ENCODE results near the gene YIF1B.
"Not testable (repeated sequence)": the region's sequence is repeated elsewhere in the genome, so short reads cannot be mapped to it uniquely, and the experiment has no call there.

YIF1B gene

DNA sequence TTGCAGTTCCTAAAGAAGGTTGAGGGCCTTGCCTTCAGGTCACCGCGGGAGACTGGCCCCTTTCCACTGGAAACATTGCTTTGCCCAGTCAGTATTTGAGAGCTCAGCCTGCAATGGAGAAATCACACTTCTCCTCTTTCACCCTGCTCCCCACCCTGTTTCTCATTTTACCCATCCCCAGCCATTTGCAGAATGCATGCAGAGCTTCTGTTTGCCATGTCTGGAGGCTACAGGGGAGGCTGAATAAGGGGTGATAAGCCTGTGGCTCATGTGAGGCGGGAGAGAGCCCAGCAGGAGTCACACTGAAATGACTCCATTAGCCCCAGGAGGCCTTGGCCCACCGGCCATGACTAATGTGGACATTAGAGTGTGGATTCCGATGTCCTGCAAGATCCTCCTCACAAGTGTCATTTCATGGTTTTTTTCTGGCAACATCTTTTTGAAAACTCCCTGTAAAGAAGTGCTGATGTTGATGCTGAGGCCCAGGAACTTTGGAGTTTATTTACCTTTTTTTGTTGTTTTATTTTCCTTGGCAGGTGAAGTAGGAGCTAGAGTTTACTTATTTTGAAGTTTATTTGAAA lies 45.1 kb downstream of the YIF1B start:
- DNase-seq: no peak

DNA sequence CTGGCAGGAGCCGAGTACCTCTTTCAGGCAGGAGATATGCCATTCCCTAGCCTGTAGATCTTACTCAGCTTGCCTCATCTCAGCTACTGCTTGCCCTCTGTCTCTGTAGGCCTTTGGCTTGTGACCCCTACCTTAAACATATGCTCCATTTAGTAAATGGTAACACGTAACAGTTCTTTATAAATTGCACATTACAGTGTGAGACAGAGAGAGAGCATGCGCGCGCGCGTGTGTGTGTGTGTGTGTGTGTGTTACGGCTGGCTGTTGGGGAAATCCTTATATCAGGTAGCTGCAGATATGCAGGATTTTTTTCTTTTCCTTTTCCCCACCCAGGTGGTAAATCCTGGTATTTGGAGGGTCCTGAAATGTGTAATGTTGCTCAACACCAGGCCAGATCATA lies 47.2 kb downstream of the YIF1B start:
- DNase-seq: no peak

DNA sequence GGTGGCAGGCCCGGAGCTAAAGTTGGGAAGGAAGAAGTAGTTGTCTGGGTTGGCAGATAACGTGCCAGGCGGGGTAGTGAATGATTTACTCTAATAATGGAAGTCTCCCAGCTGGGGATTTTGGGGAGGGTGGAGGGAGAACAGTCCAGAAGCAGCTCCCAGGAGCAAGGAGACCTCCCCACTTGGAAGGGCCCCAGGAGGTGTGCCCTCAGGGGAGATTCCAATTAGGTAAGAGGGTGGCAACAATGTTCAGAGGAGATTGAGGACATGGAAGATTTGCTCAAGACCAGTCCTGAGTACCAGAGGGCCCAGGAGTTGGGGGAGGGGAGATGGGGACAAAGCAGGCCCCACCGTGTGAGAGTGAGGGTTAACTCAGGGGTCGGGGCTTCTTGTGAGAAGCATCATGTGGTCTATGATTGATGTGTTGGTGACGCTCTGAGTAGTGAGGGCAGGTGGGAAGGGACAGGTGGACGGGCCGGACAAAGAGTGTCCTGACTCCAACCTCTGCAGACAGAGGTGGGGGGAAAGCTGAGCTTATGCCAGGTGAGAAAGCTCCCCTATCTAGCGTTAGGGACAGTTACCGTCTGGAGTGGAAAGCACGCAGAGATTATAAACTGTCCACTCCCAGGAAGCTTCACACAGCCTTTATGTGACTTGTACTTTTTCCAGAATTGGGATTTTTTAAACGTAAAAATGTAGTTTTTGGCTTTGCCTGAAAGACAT lies 47.8 kb downstream of the YIF1B start:
- DNase-seq: no peak

GRCh38 chr19:38266981-38267597 lies 48.7 kb downstream of the YIF1B start:
- DNase-seq: no peak

GRCh38 chr19:38265921-38266429 lies 49.8 kb downstream of the YIF1B start:
- peak; percentile 59 for DNase-seq

DNA sequence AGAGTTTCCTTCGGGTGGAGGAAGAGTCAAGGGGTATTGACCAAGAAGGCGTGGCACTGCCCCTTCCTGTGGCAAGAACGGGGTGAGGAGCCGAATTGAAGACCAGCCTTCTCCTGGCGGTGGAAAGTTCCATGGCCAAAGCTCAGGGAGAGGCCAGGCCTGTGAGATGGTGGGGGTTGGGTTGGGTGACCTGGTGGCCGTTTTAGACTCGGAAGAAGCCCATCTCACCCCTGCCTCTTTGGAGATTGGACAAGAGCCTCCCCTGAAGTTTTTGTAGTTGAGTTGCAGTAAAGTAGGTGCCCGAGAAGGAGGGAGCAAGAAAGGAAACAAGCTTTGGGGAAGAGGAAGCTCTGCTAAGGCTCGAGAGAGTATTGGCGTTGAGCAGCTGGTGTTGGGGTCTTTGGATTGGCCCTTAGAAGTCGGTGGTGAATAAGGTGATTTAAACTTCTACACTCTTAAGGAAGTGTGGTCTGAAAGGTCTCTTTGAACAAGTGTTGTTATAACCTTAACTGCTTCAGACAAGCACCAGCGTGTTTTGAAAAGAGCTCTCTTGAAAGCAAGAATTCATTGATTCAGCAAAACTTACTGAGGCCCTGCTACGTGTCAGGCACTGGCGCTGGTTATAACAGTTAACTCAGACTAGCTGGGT lies 50.4 kb downstream of the YIF1B start:
- DNase-seq: no peak

DNA sequence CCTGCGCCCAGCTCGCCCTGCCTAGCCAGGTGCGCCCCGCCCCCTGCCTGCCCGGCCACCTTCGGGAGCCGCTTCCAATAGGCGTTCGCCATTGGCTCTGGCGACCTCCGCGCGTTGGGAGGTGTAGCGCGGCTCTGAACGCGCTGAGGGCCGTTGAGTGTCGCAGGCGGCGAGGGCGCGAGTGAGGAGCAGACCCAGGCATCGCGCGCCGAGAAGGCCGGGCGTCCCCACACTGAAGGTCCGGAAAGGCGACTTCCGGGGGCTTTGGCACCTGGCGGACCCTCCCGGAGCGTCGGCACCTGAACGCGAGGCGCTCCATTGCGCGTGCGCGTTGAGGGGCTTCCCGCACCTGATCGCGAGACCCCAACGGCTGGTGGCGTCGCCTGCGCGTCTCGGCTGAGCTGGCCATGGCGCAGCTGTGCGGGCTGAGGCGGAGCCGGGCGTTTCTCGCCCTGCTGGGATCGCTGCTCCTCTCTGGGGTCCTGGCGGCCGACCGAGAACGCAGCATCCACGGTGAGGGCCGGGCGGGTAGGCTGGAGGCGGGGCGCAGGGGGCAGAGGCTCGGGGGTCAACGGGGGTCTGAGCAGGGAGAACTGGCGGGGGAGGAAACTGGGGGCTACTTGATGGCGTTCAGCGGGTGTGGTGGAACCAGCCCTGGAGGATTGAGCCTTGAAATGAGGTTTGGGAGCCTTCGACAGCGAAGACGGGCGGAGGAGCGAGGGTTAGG lies 51.1 kb downstream of the YIF1B start, which contains the start of gene SPINT2:
TSS of gene SPINT2 (plus strand) at position 88 of the 727 bp plus-strand sequence. CDS start at position 408, 320 bp downstream.
- no peak for DNase-seq

- DNase-seq: no peak
These were observed 51.9 kb downstream of the YIF1B start for GRCh38 chr19:38263689-38264485.

- no peak for DNase-seq
These were observed 53.0 kb downstream of the YIF1B start for GRCh38 chr19:38262585-38263268.

- not testable (repeated sequence) for DNase-seq
These were observed 53.8 kb downstream of the YIF1B start for GRCh38 chr19:38261942-38262341.

GRCh38 chr19:38255383-38256014 lies 60.2 kb downstream of the YIF1B start:
- no peak for DNase-seq

DNA sequence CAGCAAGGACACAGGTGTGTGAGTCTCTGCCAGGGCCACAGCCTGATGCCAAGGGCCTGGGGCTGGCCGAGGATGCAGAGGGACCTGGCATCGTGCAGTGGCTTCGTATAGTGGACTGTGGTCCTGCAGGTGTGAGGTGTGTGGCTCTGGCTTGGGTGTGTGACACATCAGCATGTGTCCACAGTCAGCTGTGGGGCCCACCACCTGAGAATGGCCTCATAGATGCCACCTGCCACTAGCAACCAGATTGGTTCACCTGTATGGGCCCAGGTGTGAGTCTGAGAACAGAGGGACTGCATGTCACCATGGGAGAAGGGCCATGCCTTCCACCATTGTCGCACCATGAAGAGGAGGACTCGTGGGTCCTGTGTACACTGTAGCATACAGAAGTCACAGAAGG lies 62.0 kb downstream of the YIF1B start:
- DNase-seq: no peak
